ENCODE results near the gene OAF. TPM values are rescaled to one million over a fixed set of nuclear protein-coding genes. Genes with fewer than 3 reads are reported as not detected.

Gene OAF
- total RNA-seq, 1 donor from 2014 or later = 20.9 TPM

GRCh38 chr11:120203626-120204025 is 7.2 kb upstream of the OAF start:
- Mint-ChIP-seq H3K27me3 (ENCODE audit: low read depth, unreplicated experiment) (peaks cover 46% of the 10 kb centered on the region), H3K4me1 (ENCODE audit: low read depth, unreplicated experiment) (peaks cover 7% of the 10 kb centered on the region), H3K36me3 (ENCODE audit: low read depth, unreplicated experiment) (no peaks in the 10 kb centered on the region), H3K27ac (ENCODE audit: unreplicated experiment) (no peak overlapping the region), H3K9me3 (ENCODE audit: unreplicated experiment) (peaks cover 3% of the 10 kb centered on the region), H3K4me3 (ENCODE audit: unreplicated experiment) (no peak overlapping the region)
- no peak overlapping the region for H3K27ac ChIP-seq (ENCODE audit: low read depth, low read length)
- no peak overlapping the region for H3K4me2 ChIP-seq (ENCODE audit: low read length)
- no peaks in the 10 kb centered on the region for H3K79me2 ChIP-seq (ENCODE audit: insufficient read depth, low read length)
- no peak overlapping the region for H3K9ac ChIP-seq (ENCODE audit: low read length)
- no peak overlapping the region for H2AFZ ChIP-seq (ENCODE audit: low read depth, low read length)
- DNase-seq (ENCODE audit: low read depth) (no peak), FAIRE-seq (no peak)
- TF ChIP-seq CTCF (IDR thresholded peaks at IDR 0.05; ENCODE audit: insufficient read depth, low read depth, low read length) = no peak
- TF ChIP-seq EZH2 (IDR thresholded peaks at IDR 0.05; ENCODE audit: insufficient read depth, low read length) = no peak
- no peaks in the 10 kb centered on the region for H3K9me3 ChIP-seq (ENCODE audit: insufficient read depth, low read depth, low read length)
- no peaks in the 10 kb centered on the region for H3K27me3 ChIP-seq (ENCODE audit: insufficient read depth, low read length)
- H3K36me3 ChIP-seq (ENCODE audit: insufficient read depth, low read length) = no peaks in the 10 kb centered on the region
- no peak overlapping the region for H3K4me3 ChIP-seq (ENCODE audit: insufficient read depth, low read depth, low read length)
- H4K20me1 ChIP-seq (ENCODE audit: insufficient read depth, low read length) = no peaks in the 10 kb centered on the region
- peaks cover 10% of the 10 kb centered on the region for H3K4me1 ChIP-seq (ENCODE audit: insufficient read depth, low read length)

GRCh38 chr11:120205596-120206161 is 5.2 kb upstream of the OAF start:
- no peaks in the 10 kb centered on the region for H3K79me2 ChIP-seq (ENCODE audit: insufficient read depth, low read length)
- Mint-ChIP-seq H3K4me1 (ENCODE audit: low read depth, unreplicated experiment) (peaks cover 14% of the 10 kb centered on the region), H3K27ac (ENCODE audit: unreplicated experiment) (no peak overlapping the region), H3K9me3 (ENCODE audit: unreplicated experiment) (peaks cover 1% of the 10 kb centered on the region), H3K27me3 (ENCODE audit: low read depth, unreplicated experiment) (peaks cover 32% of the 10 kb centered on the region), H3K36me3 (ENCODE audit: low read depth, unreplicated experiment) (no peaks in the 10 kb centered on the region), H3K4me3 (ENCODE audit: unreplicated experiment) (no peak overlapping the region)
- no peak overlapping the region for H3K27ac ChIP-seq (ENCODE audit: low read depth, low read length)
- no peak overlapping the region for H3K4me2 ChIP-seq (ENCODE audit: low read length)
- no peaks in the 10 kb centered on the region for H3K27me3 ChIP-seq (ENCODE audit: insufficient read depth, low read length)
- H4K20me1 ChIP-seq (ENCODE audit: insufficient read depth, low read length) = no peaks in the 10 kb centered on the region
- peaks cover 24% of the 10 kb centered on the region for H3K4me1 ChIP-seq (ENCODE audit: insufficient read depth, low read length)
- no peak overlapping the region for H3K4me3 ChIP-seq (ENCODE audit: insufficient read depth, low read depth, low read length)
- no peak for TF ChIP-seq EZH2 (IDR thresholded peaks at IDR 0.05; ENCODE audit: insufficient read depth, low read length)
- TF ChIP-seq CTCF (IDR thresholded peaks at IDR 0.05; ENCODE audit: insufficient read depth, low read depth, low read length) = no peak
- no peaks in the 10 kb centered on the region for H3K36me3 ChIP-seq (ENCODE audit: insufficient read depth, low read length)
- H3K9me3 ChIP-seq (ENCODE audit: insufficient read depth, low read depth, low read length) = no peaks in the 10 kb centered on the region
- H2AFZ ChIP-seq (ENCODE audit: low read depth, low read length) = no peak overlapping the region
- FAIRE-seq (no peak), DNase-seq (ENCODE audit: low read depth) (peak; percentile 56)
- H3K9ac ChIP-seq (ENCODE audit: low read length) = no peak overlapping the region

- TF ChIP-seq CTCF (IDR thresholded peaks at IDR 0.05; ENCODE audit: insufficient read depth, low read depth, low read length) = no peak
- TF ChIP-seq EZH2 (IDR thresholded peaks at IDR 0.05; ENCODE audit: insufficient read depth, low read length) = no peak
- DNase-seq (ENCODE audit: low read depth) (no peak), FAIRE-seq (no peak)
- Histone ChIP-seq H3K9me3 (ENCODE audit: insufficient read depth, low read depth, low read length) (no peaks in the 10 kb centered on the region), H3K9ac (ENCODE audit: low read length) (no peak overlapping the region), H3K4me1 (ENCODE audit: insufficient read depth, low read length) (peaks cover 32% of the 10 kb centered on the region), H3K36me3 (ENCODE audit: insufficient read depth, low read length) (no peaks in the 10 kb centered on the region), H4K20me1 (ENCODE audit: insufficient read depth, low read length) (peaks cover 9% of the 10 kb centered on the region), H3K27me3 (ENCODE audit: insufficient read depth, low read length) (no peaks in the 10 kb centered on the region), H3K4me3 (ENCODE audit: insufficient read depth, low read depth, low read length) (no peak overlapping the region), H3K79me2 (ENCODE audit: insufficient read depth, low read length) (peaks cover 13% of the 10 kb centered on the region), H3K4me2 (ENCODE audit: low read length) (no peak overlapping the region), H2AFZ (ENCODE audit: low read depth, low read length) (no peak overlapping the region), H3K27ac (ENCODE audit: low read depth, low read length) (no peak overlapping the region)
- Mint-ChIP-seq H3K4me1 (ENCODE audit: low read depth, unreplicated experiment) (peaks cover 19% of the 10 kb centered on the region), H3K9me3 (ENCODE audit: unreplicated experiment) (no peaks in the 10 kb centered on the region), H3K27ac (ENCODE audit: unreplicated experiment) (no peak overlapping the region), H3K27me3 (ENCODE audit: low read depth, unreplicated experiment) (peaks cover 25% of the 10 kb centered on the region), H3K4me3 (ENCODE audit: unreplicated experiment) (no peak overlapping the region), H3K36me3 (ENCODE audit: low read depth, unreplicated experiment) (no peaks in the 10 kb centered on the region)
Measured at GRCh38 chr11:120207512-120207911, 3.3 kb upstream of the OAF start.

Measured in astrocyte (in vitro differentiated cells and primary cell).